Right kidney (tissue), 1 donor: ENCODE results near the gene GREB1.

ENCODE experiments used
- DNase-seq: peaks from one replicate; pipeline ENCODE4 v3.0.0-alpha.2; 2016

GREB1 gene

DNA sequence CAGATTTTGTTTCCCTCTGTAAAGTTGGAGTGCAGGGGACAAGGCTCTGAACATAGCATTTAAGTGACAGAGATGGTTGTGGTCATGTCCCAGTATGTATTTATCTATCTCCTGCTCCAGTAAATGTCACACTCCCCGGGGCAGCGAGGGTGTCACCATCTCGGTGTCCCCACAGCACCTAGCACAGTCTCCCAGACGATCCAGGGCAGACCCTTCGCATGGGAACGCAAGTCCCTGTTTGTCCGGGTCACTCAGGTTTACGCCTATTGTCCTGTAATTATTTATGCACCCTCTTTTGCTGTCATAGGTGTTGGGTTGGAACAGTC, 148.7 kb downstream of the GREB1 start:
- DNase-seq: no peak

DNA sequence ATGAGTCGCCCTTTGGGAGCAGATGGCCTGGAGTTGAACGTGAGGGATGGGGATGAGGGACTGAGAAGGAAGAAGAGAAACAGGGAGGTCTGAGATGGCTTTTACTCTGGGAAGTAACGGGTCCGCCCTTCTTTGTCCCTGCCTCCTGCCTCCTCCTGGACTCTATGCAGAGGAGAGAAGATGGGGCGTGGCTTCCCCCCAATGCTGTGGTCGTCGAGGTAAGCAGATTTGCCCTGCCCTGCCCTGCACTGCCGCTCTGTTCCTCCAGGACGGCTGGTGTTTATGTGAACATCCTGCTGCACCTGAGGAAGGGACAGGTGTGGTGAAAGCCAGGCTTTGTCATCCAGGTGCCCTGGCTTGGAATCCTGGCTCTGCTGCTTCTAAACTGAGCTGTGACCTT, 149.6 kb downstream of the GREB1 start:
- DNase-seq: no peak

DNA sequence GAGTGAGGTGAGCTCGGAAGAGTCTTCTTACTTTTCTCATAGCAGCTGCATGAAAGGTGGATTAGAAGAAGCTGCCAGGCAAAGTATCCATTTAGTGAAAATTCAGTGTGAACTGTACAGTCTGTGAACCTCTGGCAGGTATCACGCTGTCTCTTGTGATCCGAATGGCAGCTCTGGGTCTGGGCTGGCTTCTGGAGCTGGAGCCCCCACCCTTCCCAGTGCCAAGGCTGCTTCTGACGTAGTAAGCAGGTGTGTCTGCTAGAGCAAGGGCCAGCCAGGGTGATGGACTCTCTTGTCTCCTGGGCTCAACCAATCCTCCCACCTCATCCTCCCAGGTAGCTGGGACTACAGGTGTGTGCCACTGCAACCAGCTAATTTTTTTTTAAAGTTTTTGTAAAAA, 150.1 kb downstream of the GREB1 start:
- DNase-seq: no peak

DNA sequence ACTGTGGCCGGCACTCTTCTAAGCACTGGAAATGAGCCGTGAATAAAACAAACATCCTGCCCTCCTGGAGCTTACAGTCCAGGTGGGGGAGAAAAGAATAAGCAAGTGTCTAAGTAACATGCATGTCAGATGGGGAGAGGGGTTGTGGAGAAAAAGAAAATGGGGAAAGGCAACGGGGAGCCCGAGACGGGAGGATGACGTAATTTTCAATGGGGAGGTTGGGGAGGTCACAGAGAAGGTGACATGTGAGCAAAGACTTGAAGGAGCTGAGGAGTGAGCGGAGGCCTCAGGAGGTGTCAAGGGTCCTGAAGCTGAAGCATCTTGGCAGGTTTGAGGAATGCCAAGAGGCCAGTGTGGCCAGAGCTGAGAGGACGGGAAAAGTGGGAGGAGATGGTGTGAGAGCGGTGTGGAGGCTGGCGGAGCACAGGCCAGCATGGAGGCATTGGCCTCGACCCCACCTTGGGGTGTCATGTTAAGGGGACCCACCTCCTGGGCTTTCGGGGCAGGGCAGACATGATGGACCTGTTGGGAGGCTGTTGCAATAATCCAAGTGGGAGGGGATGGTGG, 151.1 kb downstream of the GREB1 start:
- DNase-seq: no peak

DNA sequence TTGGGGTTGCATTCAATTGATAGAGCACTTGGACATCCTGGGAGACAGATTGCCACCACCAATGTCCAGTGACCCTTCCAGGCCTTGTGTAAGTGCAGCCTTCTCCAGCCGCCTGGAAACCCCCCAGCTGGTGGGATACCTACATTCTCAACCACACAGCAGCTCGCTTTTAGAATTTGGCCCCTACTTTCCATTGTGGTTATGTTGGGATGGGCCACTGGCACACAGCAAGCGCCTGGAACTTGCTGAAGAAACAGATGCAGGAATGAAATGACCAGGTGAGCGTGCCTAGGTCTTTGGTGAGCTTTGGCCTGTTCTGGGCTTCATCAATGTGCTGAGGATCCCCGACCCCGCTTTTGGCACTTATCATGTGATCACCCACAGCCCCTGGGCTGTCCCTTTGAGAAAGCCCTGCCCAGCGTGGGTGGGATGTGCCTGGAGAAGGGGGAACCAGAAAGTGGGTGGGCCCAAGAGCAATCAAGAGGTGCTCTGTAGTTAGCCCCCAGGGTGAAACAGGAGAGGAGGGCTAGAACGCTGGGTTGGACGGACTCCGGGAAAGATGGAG, 152.1 kb downstream of the GREB1 start:
- DNase-seq: no peak

DNA sequence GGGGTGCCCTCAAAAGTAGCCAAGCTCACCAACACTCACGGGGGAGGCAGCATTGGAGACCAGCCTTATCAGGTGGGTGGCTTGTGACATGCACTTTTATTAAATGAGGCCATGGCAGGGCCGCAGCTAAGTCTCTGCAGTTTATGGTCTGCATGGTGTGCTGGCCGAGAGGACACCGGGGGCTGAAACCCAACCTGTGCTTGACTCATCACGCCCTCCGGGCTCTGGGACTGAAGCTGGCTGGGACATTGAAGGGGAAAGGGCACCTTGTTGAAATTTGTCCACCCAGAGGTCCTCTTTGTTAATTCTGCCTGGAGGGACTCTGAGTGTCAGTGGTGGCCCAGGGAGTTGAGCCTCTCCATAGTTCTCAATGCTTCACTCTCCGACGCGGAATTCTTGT, 153.9 kb downstream of the GREB1 start:
- DNase-seq: no peak

DNA sequence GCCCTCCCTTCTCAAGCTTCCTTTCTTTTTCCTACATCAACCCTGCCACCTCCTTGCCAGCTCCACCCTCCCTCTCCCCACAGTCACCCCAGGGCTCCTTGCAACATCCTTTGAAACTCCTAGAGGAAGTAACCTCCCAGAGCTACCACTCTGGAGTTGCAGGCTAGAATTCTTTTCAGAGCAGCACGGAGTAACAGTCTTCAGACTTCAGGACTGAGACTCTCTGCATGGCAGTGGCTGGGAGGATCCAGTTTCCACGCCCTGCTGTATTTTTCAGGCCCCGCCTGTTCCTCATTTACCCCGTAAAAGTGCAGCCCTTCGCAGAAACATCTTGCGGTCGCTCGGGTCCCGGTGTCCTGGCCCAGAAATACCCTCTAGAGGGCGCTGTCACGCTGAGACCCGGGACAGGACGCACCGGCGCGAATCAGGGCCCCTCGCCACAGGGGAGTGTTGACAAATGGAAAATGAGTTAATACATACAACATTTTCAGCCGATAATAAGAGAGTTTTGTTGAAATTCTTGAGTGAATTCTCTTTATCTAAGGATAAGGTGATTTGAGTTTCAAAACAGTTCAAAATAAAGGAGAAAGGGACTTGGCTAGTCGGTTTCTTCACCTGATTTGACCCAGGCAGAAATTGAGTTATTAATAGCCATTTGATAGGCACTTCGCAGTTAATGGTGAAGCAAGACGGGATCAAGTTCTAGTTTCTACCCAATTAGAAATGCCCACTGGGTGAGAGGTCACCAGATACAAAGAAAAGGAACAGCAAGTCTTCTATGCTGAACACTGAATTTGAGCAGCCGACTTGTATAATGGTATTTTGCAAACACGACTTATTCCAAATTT, 154.6 kb downstream of the GREB1 start:
- peak; percentile 70 for DNase-seq

DNA sequence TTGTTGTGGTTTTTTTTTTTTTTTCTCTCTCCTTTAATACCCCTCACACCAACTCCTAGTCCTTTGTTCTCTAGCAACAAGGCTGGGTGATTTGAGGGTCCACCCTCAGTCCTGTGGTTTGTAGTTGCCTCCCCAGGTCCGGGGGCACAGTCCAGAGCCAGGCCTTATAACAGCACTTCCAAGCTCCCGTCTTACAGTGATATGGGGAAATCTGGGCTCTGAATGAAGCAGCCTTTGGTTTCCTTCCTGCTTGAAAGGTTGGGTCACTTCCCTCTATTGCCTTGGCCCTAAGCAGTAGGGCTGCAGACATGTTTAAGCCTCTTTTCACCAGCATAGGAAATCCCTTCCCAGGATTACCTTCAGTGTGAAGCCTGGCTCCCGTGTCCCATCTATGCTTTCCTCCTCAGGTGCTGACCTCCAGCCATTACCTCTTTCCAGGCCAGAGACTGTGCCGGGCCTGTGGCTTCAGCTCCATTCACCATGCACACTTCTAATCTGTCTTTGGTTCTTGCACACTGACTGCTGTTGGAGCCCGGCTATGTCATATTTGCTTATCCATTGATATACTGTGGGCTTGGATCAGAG, 157.3 kb downstream of the GREB1 start:
- DNase-seq: no peak
